ENCODE measurements around the gene CD226.

- no peak for TF ChIP-seq POLR2AphosphoS5 (IDR thresholded peaks at IDR 0.05)
- TF ChIP-seq POLR2A (IDR thresholded peaks at IDR 0.05; ENCODE audit: low read depth), result no peak
Observed at GRCh38 chr18:69995774-69996173, 48.1 kb upstream of the CD226 start.

All from esophagus muscularis mucosa (tissue), 2 donors.